GM18508 (cell line): Measurements from ENCODE around the gene PLK3.
"Not testable (repeated sequence)": the region's sequence is repeated elsewhere in the genome, so short reads cannot be mapped to it uniquely, and the experiment has no call there.

Experiments used
- ATAC-seq: cut with Tn5 transposase; IDR thresholded peaks from one replicate; pipeline ENCODE4 v1.9.1; 2021; ENCODE audit warnings: moderate number of reproducible peaks; ENCODE audit not compliant: insufficient read depth, unreplicated experiment

PLK3 gene

DNA sequence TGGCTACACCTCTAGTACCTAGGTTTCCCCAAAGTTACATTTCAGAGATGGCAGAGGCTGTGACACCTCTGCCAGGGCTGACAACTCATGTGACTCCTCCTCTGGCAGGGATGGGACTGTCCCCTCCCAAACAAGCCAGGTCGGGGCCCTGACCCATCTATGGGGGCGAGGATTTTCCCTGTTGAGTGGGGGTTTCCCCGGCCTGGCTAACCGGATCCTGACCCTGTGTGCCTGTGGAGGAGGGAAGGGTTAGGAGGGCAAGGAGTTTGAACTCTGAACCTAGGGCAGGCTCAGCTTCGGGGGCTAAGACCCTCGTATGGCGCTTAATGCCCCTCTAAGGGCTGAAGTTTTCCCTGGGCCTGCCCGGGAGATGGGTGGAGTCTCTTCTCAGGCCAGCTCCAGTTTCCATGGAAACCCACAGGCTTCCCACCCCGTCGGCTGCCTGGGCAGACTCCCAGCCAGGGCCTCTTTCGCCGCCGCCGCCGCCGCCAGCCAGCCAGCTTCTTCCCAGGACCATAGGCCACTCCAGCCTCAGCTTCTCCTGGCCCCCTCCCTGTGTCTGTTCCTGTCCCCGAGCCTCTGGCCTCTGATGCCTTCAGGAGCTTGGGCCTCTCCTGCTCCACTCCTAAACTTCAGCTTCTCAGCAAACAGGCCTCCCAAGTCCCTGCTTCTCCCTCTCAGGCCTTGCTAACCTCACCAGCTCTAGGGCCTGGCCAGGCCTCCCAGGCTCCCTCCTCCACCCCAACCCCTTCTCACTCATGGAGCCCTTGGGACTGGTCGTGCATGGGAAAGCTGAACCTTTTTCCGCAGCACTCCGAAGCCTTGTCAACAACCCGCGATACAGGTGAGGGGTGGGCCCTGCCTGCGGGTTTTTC, 8.1 kb downstream of the PLK3 start, which contains the start of gene BTBD19:
Gene BTBD19 (plus strand): TSS at position 461 of the 875 bp plus-strand sequence. CDS start 298 bp downstream, at position 759.
- no peak for ATAC-seq

DNA sequence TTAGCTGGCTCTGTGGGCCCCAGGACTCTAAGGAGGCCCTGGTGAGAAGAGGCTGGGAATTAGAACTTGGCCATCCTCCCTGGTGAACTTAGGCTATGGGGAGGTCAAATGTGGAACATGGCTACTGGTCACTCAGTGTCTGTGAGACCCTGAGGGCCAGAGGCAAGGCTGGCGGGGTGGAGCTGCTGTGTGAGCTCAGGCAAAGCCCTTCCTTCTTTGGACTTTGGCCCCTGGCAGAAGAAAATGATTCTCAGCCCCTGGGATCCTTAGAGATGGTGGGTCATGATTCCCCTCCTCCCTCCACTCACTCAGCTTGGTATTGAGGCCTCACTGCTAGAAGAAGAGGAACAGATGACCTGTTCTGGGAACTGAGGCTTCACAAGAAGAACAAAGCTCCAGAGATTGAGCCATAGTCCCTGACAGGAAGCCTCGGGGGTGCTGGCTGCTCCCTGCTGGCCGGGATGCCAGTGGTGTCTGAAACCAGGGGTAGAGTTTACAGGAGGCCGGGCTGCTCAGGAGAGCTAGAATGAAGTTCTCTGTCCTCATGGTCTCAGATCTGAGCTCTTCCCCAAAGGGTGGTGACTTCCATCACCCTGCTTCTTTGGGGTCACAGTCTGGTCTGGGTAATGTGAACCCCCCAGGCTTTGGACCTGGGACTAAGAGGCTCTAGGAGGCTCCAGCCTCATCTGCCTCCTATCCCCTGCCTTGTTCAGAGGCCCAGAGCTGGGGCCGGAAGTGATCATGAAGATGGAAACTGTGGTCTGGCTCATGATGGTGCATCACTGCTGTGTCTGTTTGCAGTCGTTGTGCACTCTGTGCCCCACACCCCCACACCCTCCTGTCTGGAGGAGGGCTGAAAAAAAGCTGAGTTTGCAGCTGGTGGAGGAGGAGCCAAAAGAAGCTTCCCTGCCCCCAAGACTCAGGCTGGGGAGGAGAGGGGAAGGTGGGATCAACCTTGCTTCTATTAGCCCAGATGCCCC, 9.1 kb downstream of the PLK3 start:
- no peak for ATAC-seq

DNA sequence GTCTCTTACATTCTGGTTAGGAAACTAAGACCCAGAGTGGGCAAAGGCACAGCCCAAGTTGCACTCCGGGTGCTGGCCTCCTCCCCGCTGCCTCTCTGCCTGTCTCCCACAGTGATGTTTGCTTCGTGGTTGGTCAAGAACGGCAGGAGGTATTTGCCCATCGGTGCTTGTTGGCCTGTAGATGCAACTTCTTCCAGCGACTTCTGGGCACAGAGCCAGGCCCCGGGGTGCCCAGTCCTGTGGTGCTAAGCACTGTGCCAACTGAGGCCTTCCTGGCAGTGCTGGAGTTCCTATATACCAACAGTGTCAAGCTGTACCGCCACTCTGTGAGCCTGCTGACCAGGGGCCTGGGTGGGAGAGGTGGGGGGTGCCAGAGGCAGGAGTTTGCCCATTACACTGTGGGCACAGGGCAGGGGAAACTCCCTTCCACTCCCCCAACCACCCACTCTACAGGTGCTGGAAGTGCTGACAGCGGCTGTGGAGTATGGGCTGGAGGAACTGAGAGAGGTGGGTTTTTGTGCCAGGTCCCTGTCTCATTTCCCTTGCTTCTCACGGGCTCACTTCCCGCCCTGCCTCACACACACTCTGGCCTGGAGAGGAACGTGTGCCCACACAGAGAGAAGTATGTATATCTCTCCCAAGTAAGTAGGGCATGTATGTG, 10.1 kb downstream of the PLK3 start:
- ATAC-seq = no peak

DNA sequence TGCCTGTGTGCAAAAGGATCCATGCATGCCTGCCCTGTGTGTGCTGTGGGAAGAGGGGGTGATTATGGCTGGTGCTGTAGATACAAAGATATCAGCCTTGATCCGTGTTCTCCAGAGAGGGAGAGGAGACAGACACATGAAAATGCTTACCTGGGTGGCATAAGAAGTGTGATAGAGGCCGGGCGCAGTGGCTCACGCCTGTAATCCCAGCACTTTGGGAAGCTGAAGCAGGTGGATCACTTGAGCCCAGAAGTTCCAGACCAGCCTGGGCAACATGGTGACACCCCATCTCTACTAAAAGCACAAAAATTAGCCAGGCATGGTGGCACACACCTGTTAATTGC, 10.6 kb downstream of the PLK3 start:
- ATAC-seq = not testable (repeated sequence)

DNA sequence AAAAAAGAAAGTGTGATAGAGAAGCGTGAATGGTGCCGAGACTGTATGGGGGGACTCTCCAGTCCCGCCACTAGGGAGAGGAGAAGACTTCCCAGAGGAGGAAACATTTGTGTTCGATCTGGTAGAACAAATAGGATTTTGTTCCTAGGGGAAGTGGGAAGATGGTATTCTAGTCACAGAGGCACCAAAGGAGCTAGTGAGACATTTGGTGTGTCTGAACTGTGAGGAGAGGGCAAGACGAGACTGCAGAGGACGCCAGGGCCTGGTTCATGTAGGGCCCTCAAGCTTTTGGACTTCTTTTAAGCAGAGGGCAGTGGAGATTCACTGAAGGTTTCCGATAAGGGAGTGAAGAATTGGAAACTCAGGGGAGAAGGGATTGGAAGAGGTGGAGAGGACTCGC, 11.1 kb downstream of the PLK3 start:
- ATAC-seq = no peak

DNA sequence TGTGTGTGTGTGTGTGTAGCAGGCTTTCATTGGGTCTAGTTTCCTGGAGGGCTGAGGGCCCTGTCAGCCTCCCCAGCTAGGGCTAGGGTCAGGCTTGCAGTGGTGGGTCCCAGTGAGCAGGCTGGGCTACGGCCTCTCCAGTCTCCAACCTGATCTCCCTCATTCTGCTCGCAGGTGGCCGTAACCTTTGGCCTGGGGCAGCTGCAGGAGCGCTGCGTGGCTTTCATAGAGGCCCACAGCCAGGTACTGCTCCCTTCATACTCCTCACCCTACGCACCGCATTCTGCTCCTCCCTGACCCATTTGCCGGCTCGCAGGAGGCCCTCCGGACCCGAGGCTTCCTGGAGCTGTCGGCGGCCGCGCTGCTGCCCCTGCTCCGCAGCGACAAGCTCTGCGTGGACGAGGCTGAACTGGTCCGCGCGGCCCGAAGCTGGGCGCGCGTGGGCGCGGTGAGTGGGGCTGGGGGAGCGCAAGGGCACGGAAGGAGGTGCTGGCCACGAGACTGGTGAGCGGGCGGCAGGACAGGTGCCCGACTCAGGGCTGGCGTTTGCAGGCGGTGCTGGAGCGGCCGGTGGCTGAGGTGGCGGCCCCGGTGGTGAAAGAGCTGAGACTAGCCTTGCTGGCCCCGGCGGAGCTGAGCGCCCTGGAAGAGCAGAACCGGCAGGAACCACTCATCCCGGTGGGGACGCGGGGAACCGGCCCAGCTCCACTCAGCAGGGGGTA, 12.8 kb downstream of the PLK3 start:
- no peak for ATAC-seq

DNA sequence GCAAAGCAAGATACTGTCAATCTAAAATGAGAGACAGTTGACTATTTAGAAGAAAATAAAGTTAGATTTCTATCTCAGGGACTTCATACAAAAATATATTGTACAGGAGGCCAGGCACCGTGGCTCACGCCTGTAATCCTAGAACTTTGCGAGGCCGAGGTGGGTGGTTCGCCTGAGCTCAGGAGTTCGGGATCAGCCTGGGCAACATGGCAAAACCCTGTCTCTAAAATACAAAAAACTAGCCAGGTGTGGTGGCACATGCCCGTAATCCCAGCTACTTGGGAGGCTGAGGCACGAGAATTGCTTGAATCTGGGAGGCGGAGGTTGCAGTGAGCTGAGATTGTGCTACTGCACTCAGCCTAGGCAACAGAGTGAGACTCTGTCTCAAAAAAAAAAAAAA, 15.7 kb downstream of the PLK3 start:
- ATAC-seq = not testable (repeated sequence)

DNA sequence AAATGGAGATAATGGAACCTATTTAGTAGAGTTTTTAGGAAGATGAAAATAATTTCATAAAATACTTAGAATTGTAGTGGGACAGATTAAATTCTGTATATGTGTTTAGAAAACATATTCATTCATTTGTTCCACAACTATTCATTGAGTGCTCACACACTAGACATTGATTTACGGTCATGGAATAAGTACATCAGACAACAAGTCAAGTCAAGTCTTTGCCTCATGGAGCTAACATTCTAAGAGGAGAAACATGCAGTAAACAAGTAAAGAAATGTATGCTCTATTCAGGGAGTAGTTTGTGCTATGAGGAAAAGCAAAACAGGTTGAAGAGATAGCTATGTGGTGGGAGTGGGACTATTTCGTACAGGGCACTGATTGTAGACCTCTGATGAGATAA, 17.1 kb downstream of the PLK3 start:
- no peak for ATAC-seq

DNA sequence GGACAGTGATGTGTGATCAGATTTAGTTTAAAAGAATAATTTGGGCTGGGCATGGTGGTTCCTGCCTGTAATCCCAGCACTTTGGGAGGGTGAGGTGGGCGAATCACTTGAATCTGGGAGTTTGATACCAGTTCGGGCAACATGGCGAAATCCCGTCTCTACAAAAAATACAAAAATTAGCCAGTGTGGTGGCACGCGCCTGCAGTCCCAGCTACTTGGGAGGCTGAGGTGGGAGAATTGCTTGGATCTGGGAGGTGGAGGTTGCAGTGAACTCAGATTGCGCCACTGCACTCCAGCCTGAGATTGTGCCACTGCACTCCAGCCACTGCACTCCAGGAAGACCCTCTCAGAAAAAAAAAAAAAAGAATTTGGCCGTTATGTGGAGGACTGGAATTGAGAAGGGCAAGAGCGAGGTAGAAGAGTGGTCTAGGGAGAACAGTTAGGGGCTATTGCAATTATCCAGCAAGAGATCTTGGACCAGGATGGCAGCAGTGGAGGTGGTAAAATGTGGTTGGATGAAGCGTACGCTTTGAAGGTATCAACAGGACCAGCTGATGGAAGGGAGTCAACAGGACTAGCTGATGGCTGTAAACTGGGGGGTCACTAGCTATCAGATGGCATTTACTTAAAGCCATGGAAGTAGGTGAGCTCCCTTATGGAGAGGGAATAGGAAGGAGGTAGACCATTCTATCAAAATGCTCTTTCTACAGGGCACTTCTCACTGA, 17.8 kb downstream of the PLK3 start:
- ATAC-seq = no peak

DNA sequence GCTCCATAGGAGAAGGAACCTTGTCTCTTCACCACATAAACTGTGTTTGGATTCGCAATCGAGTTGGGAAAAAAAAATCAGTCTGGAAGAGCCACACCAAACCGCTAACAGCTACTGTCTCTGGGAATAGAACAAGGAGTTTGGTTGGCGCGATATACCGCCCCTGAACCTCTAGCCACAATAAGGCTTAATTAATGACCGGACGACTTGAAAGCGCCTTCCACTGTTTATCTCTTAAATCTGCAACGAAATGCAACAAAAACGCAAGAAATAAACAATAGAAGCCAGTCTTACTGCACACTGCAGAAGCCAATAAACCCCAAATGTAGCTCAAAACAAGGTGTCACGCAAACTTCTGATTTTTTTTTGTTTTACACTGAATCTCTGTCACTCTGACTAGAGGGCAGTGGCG, 19.0 kb downstream of the PLK3 start:
- ATAC-seq = no peak

DNA sequence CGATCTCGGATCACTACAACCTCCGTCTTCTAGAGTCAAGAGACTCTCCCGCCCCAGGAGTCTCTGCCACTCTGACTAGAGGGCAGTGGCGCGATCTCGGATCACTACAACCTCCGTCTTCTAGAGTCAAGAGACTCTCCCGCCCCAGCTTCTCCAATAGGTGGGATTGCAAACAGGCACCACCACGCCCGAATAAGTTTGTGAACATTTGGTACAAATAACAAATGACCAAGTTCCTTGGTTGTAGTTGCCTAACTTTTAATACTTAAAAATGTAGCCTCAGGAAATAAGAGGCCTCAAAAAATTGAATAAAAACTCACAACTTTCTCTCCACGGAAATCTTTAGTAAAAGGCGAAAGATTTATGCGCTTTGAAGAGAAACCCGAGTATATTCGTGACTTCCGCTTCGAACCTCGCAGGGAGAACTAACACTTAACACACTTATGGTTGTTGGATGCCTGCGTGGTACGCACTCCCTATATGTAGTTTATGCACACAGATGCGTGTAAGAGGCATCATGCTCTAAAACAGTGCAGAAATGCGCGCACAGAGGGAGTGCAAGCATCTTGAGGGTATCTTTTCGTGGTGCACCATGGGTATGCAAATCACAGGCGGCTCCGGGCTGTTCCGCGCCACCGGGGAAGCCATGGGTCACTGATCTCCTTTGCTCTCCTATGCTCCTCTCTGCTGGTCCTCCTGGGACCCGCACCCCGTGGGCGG, 19.6 kb downstream of the PLK3 start:
- ATAC-seq = peak; percentile 67

DNA sequence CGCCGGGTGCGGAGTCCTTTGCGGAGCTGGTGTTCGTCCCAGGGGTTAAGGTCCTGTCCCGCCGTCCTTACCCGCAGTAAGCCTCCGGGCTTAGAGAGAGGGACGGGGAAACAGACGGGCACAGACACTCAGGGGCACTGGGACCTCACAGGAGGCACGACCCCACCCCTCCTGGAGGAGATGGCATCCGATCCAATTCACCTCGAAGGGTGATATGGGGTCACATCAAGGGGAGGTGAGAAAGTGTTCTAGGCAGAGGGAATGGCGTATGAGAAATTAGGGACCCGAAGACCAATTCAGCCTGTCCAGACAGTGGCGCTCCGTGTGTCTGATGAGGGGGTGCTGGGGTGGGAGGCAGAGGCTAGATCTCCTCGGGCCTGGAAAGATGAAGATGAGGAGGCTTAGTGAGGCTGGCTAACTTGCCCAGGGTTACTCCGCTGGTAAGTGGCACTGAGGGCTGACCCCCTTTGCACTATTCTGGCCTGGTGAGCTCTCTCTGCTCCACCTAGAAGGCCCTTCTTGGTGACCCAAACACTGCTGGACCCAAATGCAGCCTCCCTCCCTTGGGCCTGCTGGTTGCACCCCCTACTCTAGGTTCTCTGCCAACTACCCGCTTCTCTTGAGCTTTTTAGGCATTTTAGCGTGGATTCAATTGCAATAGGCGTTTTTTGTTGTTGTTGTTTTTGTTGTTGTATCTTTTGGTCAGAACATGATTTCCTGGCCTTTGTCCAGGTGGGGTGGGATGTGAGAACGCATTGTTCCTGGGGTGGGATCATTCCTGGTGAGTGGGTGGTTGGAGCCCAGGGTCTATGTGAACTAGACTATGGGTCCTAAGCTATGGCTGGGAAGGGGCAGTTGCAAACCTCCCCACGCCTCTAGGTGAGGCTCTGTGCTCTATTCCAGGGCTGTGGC, 20.4 kb downstream of the PLK3 start:
- no peak for ATAC-seq

DNA sequence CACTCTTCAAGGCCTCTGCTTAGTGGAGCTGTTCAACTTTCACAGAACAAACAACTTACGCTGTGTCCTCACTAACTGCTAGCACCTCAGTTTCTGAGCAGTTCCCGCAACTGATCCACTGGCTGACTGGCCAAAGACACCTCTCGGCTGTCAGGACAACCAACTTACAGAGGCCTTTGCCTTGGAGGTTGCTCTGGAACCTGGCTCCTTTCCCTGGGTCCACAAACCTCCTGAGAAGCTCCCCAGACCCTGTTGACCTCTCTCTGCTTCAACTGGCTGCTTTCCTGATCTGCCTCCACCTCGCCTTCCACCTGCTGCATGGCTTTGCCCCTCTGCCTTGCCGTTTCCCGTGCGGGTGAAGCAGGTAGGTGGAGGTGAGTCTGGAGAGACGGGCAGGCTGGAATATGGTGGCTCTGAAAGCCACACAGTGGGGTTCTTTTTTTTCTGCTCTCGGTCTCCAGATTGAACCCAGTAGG, 21.1 kb downstream of the PLK3 start:
- ATAC-seq = no peak

DNA sequence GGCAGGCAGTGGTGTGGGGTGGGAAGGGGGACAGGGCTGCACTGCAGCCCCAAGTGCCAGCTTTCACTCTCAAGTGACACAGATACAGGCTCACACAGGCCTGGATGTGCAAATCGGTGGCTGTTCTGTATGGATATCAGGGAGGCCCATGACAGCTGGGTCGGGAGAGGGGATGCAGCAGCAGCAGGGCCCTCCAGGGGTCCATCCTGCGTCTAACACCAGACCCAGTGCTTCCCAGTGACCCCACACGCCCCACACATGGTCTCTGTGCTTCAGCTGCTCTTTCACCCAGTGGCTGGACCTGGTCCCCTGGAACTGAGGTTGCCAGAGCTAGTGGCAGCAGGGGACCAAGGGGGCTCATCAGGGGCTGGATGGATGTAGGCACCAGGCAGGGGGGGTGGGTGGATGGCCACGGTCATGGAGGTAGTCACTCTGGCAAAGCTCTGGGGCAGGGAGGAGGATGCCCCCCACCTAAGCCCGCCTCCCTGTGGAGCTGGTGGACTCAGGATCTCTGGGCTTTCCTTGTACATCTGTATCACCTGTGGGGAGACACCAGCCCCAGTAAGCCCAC, 22.0 kb downstream of the PLK3 start:
- no peak for ATAC-seq

DNA sequence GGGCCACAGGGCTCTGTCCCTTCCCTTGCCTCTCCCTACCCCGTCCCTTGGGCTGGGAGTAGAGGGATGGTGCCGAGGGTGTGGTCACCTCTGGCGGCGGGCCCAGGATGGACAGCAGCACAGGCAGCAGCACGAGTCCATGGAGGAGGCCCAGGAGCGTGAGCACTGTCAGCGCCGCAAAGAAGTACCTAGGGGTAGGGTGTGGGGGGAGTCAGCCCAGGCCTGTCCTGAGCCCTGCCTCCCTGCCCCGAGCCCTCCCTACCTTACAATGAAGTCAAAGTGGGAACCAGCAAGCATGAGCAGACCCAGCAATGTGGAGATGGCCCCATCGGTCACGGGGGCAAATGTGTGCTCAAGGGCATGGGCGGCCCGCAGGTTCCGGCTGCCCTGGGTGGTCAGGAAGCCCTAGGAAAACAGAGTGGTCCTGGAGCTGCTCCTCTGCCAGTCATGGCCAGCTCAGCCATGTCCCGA, 22.8 kb downstream of the PLK3 start:
- no peak for ATAC-seq

DNA sequence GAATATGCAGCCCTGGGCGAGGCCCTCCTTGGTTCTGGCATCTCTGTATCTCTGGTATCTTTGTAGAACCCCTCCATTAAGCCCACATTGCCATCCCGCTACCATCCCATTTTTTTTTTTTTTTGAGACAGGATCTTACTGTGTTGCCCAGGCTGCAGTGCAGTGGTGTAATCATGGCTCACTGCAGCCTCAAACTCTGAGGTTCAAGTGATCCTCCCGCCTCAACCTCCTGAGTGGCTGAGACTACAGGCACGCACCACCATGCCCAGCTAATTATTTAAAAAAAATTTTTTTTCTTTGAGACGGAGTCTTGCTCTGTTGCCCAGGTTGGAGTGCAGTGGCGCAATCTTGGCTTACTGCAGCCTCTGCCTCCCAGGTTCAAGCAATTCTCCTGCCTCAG, 24.2 kb downstream of the PLK3 start:
- not testable (repeated sequence) for ATAC-seq
